Fibroblast of lung (primary cell): Measurements from ENCODE around the gene ST3GAL6.

ENCODE experiments used
- EZH2 ChIP-seq: IDR thresholded peaks from 2 replicates; pipeline ENCODE4 v1.5.1; 2012; ENCODE audit warnings: low read length, control low read depth, mild to moderate bottlenecking; ENCODE audit errors: missing control alignments
- TF ChIP-seq, protein P1 (sequence below), 2 donors: IDR thresholded peaks in 1 of 2; conservative IDR thresholded peaks in 1 of 2; 1 replicate in 1 of 2; 2 replicates in 1 of 2; pipeline ENCODE4 v1.5.1; 2011 to 2012; ENCODE audit warnings: low read length in 2 of 2, control low read depth in 1 of 2, inconsistent platforms in 1 of 2, low read depth in 1 of 2, mild to moderate bottlenecking in 1 of 2

DNA sequence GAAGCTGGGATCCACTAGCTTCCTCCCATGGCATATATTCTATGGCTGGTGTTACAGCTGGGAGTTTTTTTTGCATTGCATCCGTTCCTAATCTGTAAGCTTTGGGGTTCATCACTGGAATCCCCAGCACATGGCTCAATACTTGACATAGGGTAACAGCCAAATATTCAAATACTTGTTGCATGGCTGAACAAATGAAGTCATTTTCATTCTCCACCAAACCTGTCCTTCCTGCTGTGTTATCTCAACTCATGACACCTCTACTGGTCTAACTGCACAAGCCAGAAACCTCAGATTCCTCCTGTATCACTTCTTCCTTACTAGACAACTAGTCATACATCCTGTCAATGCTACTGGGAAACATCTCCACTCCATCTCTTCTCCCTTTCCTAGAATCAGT lies 43.4 kb downstream of the ST3GAL6 start:
- TF ChIP-seq, protein P1, sequence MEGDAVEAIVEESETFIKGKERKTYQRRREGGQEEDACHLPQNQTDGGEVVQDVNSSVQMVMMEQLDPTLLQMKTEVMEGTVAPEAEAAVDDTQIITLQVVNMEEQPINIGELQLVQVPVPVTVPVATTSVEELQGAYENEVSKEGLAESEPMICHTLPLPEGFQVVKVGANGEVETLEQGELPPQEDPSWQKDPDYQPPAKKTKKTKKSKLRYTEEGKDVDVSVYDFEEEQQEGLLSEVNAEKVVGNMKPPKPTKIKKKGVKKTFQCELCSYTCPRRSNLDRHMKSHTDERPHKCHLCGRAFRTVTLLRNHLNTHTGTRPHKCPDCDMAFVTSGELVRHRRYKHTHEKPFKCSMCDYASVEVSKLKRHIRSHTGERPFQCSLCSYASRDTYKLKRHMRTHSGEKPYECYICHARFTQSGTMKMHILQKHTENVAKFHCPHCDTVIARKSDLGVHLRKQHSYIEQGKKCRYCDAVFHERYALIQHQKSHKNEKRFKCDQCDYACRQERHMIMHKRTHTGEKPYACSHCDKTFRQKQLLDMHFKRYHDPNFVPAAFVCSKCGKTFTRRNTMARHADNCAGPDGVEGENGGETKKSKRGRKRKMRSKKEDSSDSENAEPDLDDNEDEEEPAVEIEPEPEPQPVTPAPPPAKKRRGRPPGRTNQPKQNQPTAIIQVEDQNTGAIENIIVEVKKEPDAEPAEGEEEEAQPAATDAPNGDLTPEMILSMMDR (conservative IDR thresholded peaks at IDR 0.05 in 1 of 2, IDR thresholded peaks at IDR 0.05 in 1 of 2; ENCODE audit: low read depth in 1 of 2, low read length in 2 of 2) = no peak
- no peak for TF ChIP-seq EZH2
